ENCODE data around the gene GABARAP. TPM values are rescaled to one million over a fixed set of nuclear protein-coding genes. Genes with fewer than 3 reads are reported as not detected.

Gene GABARAP
- total and polyA plus RNA-seq, 2 of the 13 experiments (the other 11 are each of a cell fraction or from before 2014, with no cell fraction given), result 161 to 310 TPM

DNA sequence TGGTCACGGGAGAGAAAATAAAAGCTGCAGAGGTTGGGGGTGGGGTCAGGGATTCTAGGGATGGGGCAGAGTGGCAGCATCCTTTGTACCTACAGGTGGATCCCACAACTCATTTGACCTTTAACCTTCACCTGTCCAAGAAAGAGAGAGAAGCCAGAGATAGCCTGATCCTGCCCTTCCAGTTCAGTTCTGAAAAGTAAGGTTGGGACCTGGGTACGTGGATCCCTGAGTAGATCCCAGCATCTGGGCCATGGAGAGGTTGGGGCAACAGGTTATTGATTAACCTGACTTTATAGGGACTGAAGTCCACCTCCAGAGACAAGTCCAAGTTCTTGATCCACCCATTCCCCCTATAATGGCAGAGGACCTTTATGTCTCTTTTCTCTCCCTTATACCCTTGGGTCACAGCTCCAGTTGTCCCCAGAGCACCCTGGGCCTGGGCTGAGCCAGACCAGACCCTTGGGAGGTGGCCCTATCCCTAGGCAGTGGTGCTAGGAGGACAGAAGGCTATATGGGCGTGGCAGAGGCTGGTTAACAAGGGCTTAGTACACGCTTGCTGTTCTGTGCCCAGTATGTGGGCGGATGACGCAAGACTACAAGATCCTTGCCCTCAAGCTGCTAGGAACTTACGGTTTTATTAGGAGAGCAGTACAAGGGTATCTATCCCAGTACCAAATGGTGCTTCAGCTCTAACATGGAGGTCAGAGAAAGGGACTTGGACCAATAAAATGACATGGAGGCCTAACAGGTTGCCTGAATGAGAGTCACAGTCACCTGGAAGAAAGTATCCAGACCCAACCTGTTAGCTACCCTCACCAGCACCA is 16.7 kb upstream of the GABARAP start (continued):
- peak; percentile 76; the same call in 1 of the 2 replicates for TF ChIP-seq NAIF1 (CRISPR knock-in tag; IDR thresholded peaks at IDR 0.05; ENCODE audit: borderline replicate concordance)
- peak; percentile 64 for TF ChIP-seq MED8 (CRISPR knock-in tag; IDR thresholded peaks at IDR 0.05; ENCODE audit: insufficient replicate concordance)
- TF ChIP-seq DR1 (CRISPR knock-in tag; IDR thresholded peaks at IDR 0.05), result no peak
- no peak; the same call in 1 of the 2 replicates for TF ChIP-seq ZNF788 (CRISPR knock-in tag; IDR thresholded peaks at IDR 0.05; ENCODE audit: borderline replicate concordance)
- TF ChIP-seq SOX6 (IDR thresholded peaks at IDR 0.05), result no peak
- TF ChIP-seq SOX6 (CRISPR knock-in tag; IDR thresholded peaks at IDR 0.05), result peak; percentile 93
- TF ChIP-seq RBFOX2 (IDR thresholded peaks at IDR 0.05; ENCODE audit: low read depth, low read length), result peak; percentile 47
- TF ChIP-seq ZSCAN25 (CRISPR knock-in tag; IDR thresholded peaks at IDR 0.05), result no peak
- TF ChIP-seq FOXC1 (CRISPR knock-in tag; IDR thresholded peaks at IDR 0.05; ENCODE audit: borderline replicate concordance), result 0 out of 2 replicates have a peak, but pooled peaks have one; percentile 42
- peak; percentile 56; the same call in 1 of the 2 replicates for TF ChIP-seq CCDC6 (CRISPR knock-in tag; IDR thresholded peaks at IDR 0.05)
- no peak for TF ChIP-seq CBX1 (IDR thresholded peaks at IDR 0.05; ENCODE audit: low read depth)
- TF ChIP-seq, protein P1, sequence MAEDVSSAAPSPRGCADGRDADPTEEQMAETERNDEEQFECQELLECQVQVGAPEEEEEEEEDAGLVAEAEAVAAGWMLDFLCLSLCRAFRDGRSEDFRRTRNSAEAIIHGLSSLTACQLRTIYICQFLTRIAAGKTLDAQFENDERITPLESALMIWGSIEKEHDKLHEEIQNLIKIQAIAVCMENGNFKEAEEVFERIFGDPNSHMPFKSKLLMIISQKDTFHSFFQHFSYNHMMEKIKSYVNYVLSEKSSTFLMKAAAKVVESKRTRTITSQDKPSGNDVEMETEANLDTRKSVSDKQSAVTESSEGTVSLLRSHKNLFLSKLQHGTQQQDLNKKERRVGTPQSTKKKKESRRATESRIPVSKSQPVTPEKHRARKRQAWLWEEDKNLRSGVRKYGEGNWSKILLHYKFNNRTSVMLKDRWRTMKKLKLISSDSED (CRISPR knock-in tag; IDR thresholded peaks at IDR 0.05), result no peak
- TF ChIP-seq, protein P2, sequence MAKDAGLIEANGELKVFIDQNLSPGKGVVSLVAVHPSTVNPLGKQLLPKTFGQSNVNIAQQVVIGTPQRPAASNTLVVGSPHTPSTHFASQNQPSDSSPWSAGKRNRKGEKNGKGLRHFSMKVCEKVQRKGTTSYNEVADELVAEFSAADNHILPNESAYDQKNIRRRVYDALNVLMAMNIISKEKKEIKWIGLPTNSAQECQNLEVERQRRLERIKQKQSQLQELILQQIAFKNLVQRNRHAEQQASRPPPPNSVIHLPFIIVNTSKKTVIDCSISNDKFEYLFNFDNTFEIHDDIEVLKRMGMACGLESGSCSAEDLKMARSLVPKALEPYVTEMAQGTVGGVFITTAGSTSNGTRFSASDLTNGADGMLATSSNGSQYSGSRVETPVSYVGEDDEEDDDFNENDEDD (CRISPR knock-in tag; IDR thresholded peaks at IDR 0.05; ENCODE audit: borderline replicate concordance), result no peak
- no peak for TF ChIP-seq ZNF256 (CRISPR knock-in tag; conservative IDR thresholded peaks at IDR 0.05)
- TF ChIP-seq NCOA5 (CRISPR knock-in tag; IDR thresholded peaks at IDR 0.05), result no peak
- TF ChIP-seq ZNF230 (CRISPR knock-in tag; IDR thresholded peaks at IDR 0.05), result no peak
- TF ChIP-seq, protein P3, sequence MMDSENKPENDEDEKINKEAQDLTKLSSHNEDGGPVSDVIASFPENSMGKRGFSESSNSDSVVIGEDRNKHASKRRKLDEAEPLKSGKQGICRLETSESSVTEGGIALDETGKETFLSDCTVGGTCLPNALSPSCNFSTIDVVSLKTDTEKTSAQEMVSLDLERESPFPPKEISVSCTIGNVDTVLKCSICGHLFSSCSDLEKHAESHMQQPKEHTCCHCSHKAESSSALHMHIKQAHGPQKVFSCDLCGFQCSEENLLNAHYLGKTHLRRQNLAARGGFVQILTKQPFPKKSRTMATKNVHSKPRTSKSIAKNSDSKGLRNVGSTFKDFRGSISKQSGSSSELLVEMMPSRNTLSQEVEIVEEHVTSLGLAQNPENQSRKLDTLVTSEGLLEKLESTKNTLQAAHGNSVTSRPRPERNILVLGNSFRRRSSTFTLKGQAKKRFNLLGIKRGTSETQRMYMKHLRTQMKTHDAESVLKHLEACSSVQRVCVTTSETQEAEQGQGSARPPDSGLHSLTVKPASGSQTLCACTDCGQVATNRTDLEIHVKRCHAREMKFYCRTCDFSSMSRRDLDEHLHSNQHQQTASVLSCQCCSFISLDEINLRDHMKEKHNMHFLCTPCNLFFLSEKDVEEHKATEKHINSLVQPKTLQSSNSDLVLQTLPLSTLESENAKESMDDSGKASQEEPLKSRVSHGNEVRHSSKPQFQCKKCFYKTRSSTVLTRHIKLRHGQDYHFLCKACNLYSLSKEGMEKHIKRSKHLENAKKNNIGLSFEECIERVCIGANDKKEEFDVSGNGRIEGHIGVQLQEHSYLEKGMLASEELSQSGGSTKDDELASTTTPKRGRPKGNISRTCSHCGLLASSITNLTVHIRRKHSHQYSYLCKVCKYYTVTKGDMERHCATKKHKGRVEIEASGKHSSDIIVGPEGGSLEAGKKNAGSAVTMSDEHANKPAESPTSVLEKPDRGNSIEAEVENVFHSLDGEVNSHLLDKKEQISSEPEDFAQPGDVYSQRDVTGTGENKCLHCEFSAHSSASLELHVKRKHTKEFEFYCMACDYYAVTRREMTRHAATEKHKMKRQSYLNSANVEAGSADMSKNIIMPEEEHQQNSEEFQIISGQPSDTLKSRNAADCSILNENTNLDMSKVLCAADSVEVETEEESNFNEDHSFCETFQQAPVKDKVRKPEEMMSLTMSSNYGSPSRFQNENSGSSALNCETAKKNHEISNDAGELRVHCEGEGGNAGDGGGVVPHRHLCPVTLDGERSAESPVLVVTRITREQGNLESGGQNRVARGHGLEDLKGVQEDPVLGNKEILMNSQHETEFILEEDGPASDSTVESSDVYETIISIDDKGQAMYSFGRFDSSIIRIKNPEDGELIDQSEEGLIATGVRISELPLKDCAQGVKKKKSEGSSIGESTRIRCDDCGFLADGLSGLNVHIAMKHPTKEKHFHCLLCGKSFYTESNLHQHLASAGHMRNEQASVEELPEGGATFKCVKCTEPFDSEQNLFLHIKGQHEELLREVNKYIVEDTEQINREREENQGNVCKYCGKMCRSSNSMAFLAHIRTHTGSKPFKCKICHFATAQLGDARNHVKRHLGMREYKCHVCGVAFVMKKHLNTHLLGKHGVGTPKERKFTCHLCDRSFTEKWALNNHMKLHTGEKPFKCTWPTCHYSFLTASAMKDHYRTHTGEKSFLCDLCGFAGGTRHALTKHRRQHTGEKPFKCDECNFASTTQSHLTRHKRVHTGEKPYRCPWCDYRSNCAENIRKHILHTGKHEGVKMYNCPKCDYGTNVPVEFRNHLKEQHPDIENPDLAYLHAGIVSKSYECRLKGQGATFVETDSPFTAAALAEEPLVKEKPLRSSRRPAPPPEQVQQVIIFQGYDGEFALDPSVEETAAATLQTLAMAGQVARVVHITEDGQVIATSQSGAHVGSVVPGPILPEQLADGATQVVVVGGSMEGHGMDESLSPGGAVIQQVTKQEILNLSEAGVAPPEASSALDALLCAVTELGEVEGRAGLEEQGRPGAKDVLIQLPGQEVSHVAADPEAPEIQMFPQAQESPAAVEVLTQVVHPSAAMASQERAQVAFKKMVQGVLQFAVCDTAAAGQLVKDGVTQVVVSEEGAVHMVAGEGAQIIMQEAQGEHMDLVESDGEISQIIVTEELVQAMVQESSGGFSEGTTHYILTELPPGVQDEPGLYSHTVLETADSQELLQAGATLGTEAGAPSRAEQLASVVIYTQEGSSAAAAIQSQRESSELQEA (CRISPR knock-in tag; IDR thresholded peaks at IDR 0.05; ENCODE audit: not compliant biosample characterization), result peak; percentile 51
- TF ChIP-seq MIXL1 (CRISPR knock-in tag; IDR thresholded peaks at IDR 0.05), result no peak; the same call in 1 of the 2 replicates
